AG09309 (cell line): ENCODE results near the gene NEK6.

Experiments used
- DNase-seq: peaks from one replicate; pipeline ENCODE4 v3.0.0-alpha.2; 2010; ENCODE audit warnings: low read depth
- H3K4me3 ChIP-seq: 2 replicates; pipeline ENCODE4 v1.5.1; 2011; ENCODE audit warnings: mild to moderate bottlenecking, low read depth, low read length, moderate library complexity; ENCODE audit not compliant: control insufficient read depth
- TF ChIP-seq, protein P1 (sequence below): IDR thresholded peaks from 2 replicates; pipeline ENCODE4 v1.5.1; 2011; ENCODE audit warnings: mild to moderate bottlenecking, low read depth, low read length, inconsistent platforms; ENCODE audit not compliant: insufficient read depth, control insufficient read depth; ENCODE audit errors: missing control alignments

The NEK6 gene

DNA sequence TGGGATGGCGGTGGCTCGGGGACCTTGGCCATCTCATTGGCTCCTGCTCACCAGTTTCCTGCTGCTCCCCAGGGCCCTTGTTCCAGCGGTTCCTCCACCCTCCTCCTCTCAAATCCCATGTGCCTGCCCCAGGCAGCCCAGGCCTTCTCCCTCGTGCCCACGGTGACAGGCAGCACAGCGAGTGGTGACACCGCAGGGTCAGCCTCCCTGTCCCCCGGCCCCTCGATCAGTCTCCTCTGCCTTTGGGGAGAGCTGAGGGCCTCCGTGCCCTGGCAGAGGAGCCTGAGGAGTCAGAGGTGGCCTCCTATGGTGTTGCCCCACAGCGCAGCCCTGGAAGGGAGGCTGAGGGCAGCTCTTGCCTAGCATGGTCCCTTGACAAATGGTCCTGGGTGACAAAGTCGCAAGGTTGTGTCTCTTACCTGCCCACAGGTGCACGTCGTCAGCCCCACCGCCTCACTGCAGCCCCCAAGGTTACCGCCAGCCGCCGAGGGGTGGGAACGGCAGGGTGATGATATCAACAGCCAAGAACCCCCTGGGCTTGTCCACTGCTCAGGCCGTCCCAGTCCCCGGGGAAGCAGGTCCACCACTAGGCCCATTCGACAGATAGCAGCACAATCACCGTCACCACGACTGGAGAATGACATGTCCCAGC is 49.8 kb downstream of the NEK6 start:
- no peak overlapping the region for H3K4me3 ChIP-seq
- TF ChIP-seq, protein P1, sequence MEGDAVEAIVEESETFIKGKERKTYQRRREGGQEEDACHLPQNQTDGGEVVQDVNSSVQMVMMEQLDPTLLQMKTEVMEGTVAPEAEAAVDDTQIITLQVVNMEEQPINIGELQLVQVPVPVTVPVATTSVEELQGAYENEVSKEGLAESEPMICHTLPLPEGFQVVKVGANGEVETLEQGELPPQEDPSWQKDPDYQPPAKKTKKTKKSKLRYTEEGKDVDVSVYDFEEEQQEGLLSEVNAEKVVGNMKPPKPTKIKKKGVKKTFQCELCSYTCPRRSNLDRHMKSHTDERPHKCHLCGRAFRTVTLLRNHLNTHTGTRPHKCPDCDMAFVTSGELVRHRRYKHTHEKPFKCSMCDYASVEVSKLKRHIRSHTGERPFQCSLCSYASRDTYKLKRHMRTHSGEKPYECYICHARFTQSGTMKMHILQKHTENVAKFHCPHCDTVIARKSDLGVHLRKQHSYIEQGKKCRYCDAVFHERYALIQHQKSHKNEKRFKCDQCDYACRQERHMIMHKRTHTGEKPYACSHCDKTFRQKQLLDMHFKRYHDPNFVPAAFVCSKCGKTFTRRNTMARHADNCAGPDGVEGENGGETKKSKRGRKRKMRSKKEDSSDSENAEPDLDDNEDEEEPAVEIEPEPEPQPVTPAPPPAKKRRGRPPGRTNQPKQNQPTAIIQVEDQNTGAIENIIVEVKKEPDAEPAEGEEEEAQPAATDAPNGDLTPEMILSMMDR: no peak
- no peak for DNase-seq

DNA sequence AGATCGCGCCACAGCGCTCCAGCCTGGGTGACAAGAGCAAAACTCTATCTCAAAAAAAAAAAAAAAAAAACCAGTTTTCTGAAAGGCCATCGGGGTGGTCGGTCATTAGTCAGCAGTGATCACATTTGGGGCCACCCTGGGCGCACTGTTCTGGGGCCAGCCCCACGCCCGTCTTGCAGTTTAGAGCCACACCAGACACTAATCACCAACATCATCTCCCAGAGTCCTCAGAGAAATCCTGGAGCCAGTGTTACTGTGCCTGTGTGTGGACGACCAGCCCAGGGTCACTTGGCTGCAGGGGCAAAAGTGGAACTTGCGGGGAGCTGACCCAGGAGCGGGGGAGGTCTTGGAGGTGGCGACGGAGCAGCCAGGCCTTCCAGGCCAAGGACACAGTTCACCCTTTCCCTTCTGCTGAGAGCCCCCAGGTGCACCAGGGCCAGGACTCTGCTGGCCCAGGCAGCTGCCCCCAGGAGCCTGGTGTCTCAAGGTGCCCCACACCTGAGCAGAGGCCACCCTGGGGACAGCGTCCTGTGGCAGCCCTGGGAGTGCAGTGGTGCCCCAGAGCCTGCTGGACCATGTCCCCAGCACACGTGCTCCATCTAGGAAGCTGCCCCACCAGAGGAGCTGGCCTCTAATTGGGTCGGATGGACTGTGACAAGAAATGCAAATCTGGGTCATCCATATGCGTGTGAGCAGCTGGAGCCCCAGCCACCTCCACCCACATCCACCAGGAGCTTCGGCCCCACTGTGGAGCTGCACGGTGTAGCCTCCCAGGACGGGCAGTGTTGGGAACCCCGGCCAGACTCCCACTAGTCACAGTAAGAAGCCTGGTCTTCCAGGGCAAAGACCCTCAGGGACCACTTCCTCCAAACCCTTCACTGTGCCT is 51.1 kb downstream of the NEK6 start:
- TF ChIP-seq, protein P1: no peak
- no peak overlapping the region for H3K4me3 ChIP-seq
- DNase-seq: no peak

DNA sequence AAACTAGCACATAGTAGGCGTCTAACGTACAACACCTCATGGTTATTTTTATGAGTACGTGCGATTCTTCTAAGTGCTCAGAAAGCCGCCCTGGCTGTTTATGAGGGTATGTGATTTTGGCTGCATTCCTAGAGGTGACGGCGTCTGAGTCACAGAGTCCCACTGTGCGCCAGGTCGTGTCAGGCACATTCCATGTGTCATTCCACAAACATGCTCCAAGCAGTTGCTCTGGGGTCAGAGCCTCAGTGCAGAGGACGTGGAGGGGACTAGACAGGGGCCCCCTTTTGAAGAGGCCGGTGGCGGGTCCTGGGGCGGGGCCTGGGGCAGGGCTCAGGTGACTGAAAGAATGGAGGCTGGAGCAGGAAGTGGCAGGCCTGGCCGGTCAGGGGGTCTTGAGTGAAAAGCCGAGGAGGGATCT is 51.9 kb downstream of the NEK6 start:
- no peak overlapping the region for H3K4me3 ChIP-seq
- TF ChIP-seq, protein P1: no peak
- DNase-seq: peak; percentile 84

DNA sequence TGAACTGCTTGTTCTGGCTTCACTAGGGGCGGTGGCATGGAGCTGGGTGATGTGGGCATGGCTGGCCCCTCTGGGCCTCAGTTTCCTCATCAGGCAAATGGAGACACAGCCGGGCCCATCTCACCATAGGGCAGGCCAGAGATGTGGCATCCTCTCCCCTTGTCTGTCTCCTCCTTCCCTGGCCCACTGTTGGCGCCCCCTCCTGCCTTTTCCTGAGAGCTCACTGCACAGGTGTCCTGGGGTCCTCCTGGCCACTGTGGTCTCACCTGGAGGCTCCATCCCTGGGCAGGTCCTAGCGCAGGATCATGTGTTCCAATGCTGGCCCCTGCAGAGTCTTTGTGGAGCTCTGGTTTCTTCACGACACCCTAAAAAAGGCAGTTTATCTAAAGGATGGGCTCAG is 53.5 kb downstream of the NEK6 start:
- no peak overlapping the region for H3K4me3 ChIP-seq
- TF ChIP-seq, protein P1: peak; percentile 22
- DNase-seq: no peak

DNA sequence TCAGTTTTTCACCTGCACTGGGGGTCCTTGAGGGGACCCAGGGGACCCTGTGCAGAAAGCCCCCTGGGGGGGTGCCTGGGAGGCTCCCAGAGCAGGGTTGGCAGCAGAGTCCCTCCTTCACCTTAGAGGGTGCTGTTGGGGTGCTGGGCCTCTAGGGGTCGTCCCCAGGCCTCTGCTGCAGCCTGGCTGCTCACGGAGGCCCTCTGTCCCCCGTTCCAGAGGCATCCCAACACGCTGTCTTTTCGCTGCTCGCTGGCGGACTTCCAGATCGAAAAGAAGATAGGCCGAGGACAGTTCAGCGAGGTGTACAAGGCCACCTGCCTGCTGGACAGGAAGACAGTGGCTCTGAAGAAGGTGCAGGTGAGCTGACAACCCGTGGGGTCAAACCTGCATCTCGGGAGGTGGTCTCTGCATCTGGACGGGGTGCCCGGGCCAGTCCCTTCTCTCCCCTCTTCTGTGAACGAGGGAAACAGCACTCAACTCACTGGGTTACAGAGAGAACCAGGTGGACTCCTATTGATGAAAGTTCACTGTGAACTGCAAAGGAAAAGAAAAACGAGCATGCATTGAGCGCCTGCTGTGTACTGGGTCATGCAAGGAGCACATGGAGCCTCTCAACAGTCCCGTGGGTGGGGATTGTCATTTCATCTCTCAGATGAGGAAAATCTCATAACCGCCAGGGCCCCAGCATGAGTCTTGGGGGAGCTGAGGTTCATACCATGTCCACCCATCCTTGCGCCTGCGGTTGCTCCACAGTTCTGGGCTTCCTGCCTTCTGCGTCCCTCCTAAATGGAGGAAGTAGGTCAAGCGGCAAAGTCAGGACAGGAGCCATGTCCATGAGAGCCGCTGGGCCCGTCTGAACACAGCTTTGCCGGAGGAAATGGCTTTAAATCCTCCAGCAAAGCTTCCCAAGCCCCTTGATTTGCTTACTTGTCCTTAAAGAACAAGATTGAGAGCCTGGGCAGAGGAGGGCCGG is 54.8 kb downstream of the NEK6 start:
- DNase-seq: no peak

More for the DNA sequence above, 54.8 kb downstream of the NEK6 start:
- H3K4me3 ChIP-seq: no peak overlapping the region
- TF ChIP-seq, protein P1: no peak
